Kidney (tissue), 14 donors: Measurements from ENCODE around the gene CCND2. TPM values are rescaled to one million over a fixed set of nuclear protein-coding genes. Genes with fewer than 3 reads are reported as not detected.

Experiments used
- DNase-seq, 5 donors: peaks; one replicate each; pipeline ENCODE4 v3.0.0-alpha.2; 2013 to 2020
- FAIRE-seq: peaks from 2 replicates; lab custom pipeline; 2012; peaks lifted over from hg19 to GRCh38; lab: Jason Lieb, UNC
- H3K27ac ChIP-seq, 2 donors: one replicate each; pipeline ENCODE4 v1.7.0; 2013; ENCODE audit warnings: low read depth in 2 of 2, low read length in 2 of 2, inconsistent platforms in 1 of 2
- H3K27me3 ChIP-seq: one replicate; pipeline ENCODE4 v1.7.1; 2013; ENCODE audit warnings: low read length, inconsistent platforms; ENCODE audit not compliant: control insufficient read depth, insufficient read depth
- H3K36me3 ChIP-seq, 3 donors: one replicate each; pipeline versions ENCODE4 v1.7.0 to v1.7.1; 2013; ENCODE audit warnings: low read length in 3 of 3, control low read depth in 1 of 3, inconsistent platforms in 1 of 3; ENCODE audit not compliant: insufficient read depth in 3 of 3, control insufficient read depth in 2 of 3
- H3K4me1 ChIP-seq, 3 donors: one replicate each; pipeline versions ENCODE4 v1.7.0 to v1.7.1; 2013; ENCODE audit warnings: low read length in 3 of 3, inconsistent platforms in 1 of 3, low read depth in 1 of 3; ENCODE audit not compliant: control insufficient read depth in 2 of 3, insufficient read depth in 2 of 3
- H3K4me3 ChIP-seq, 3 donors: one replicate each; pipeline versions ENCODE4 v1.7.0 to v1.8.1; 2013; ENCODE audit warnings: low read length in 3 of 3, control low read depth in 1 of 3, inconsistent platforms in 1 of 3
- H3K9ac ChIP-seq, 3 donors: one replicate each; pipeline versions ENCODE4 v1.7.0 to v1.7.1; 2013; ENCODE audit warnings: low read length in 3 of 3, control low read depth in 1 of 3, inconsistent platforms in 1 of 3
- H3K9me3 ChIP-seq, 3 donors: one replicate each; pipeline versions ENCODE4 v1.7.0 to v1.7.1; 2013; ENCODE audit warnings: low read length in 3 of 3, control low read depth in 1 of 3, inconsistent platforms in 1 of 3; ENCODE audit not compliant: control insufficient read depth in 2 of 3, insufficient read depth in 1 of 3
- intact Hi-C: fragments of 100-400 bp; cut with DNase I; formaldehyde crosslinking; loops from one replicate; pipeline ENCODE4 v1.11.1; 2022
- polyA plus RNA-seq: library from polyadenylated mRNA; stranded (reverse); fragments of 350-450 nt; fragmentation: Illumina TruSeq; extraction: RNeasy Lipid Tissue Mini Kit (QIAGEN cat#74804); gene quantifications from one replicate; pipeline ENCODE4 v1.2.3, GENCODE V29; 2014; ENCODE audit warnings: low read depth, low replicate concordance; ENCODE audit not compliant: insufficient read depth
- total RNA-seq: library from RNA; stranded (reverse); fragmentation: NEBNext Ultra II Directional; extraction: Animal tissue kit (Norgen Biotek cat#: 25700); gene quantifications from one replicate; pipeline ENCODE4 v1.2.1, GENCODE V29; 2021
- TF ChIP-seq, protein P1 (sequence below): IDR thresholded peaks from 3 replicates; pipeline ENCODE4 v1.5.1; 2012; ENCODE audit warnings: mild to moderate bottlenecking, moderate library complexity, borderline replicate concordance; ENCODE audit not compliant: insufficient read depth; ENCODE audit errors: extremely low read depth
- donor health status: control.
- donor health status: control.
- donor health status: control.
- donor health status: control.
- donor health status: control.
- donor health status: DM: yes; HTN: yes; CAD: no.
- donor health status: Normal renal cell carcinoma (clear cell type).

The CCND2 gene
- total and polyA plus RNA-seq, 2 donors from 2014 or later, result 3.3 to 94.4 TPM

DNA sequence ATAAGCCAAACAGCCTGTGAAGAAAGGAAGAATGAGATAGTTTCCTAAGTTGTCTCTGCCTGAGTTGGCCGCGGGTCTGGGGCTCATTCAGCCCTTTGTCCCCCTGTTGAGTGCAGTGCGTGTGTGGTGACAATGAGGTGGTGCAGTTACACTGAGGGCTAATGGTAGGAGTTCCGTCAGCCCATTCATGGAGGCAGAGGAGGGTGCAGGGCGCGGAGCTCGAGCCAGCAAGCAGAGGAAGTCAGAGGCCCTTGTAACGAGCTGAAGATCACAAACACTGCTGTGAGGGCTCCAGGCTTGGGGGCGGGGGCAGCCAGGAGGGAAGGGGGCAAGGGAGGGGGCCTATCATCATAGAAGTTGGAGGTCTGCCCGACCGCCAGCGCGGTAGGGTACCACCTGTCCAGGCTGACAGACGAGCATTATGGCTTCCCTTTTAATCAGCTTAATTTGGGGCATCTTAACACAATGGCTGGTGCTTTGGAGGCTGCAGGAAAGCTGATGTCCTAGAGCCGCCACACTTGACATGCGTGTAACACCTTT, 20.5 kb downstream of the CCND2 start:
- H3K9me3 ChIP-seq, result no peaks in the 10 kb centered on the region
- H3K36me3 ChIP-seq, result no peaks in the 10 kb centered on the region
- no peak overlapping the region for H3K4me3 ChIP-seq
- H3K27me3 ChIP-seq, result no peaks in the 10 kb centered on the region
- TF ChIP-seq, protein P1, sequence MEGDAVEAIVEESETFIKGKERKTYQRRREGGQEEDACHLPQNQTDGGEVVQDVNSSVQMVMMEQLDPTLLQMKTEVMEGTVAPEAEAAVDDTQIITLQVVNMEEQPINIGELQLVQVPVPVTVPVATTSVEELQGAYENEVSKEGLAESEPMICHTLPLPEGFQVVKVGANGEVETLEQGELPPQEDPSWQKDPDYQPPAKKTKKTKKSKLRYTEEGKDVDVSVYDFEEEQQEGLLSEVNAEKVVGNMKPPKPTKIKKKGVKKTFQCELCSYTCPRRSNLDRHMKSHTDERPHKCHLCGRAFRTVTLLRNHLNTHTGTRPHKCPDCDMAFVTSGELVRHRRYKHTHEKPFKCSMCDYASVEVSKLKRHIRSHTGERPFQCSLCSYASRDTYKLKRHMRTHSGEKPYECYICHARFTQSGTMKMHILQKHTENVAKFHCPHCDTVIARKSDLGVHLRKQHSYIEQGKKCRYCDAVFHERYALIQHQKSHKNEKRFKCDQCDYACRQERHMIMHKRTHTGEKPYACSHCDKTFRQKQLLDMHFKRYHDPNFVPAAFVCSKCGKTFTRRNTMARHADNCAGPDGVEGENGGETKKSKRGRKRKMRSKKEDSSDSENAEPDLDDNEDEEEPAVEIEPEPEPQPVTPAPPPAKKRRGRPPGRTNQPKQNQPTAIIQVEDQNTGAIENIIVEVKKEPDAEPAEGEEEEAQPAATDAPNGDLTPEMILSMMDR, result no peak
- no peak overlapping the region for H3K9ac ChIP-seq
- no peaks in the 10 kb centered on the region for H3K4me1 ChIP-seq
- intact Hi-C loops, result no loop called here
- H3K27ac ChIP-seq, result no peak overlapping the region
- peak in 1 of 5 donors; percentile 61 for DNase-seq
- FAIRE-seq, result no peak

GRCh38 chr12:4296751-4297150, 23.2 kb downstream of the CCND2 start:
- Histone ChIP-seq H3K4me3 (no peak overlapping the region), H3K4me1 (no peaks in the 10 kb centered on the region), H3K36me3 (no peaks in the 10 kb centered on the region), H3K9ac (no peak overlapping the region), H3K27ac (no peak overlapping the region), H3K9me3 (no peaks in the 10 kb centered on the region), H3K27me3 (no peaks in the 10 kb centered on the region)
- DNase-seq (no peak), FAIRE-seq (no peak)
- TF ChIP-seq, protein P1, result no peak
- intact Hi-C loops, result no loop called here

- Histone ChIP-seq H3K27me3 (no peaks in the 10 kb centered on the region), H3K4me1 (no peaks in the 10 kb centered on the region), H3K4me3 (no peak overlapping the region), H3K36me3 (no peaks in the 10 kb centered on the region), H3K27ac (no peak overlapping the region), H3K9ac (no peak overlapping the region), H3K9me3 (no peaks in the 10 kb centered on the region)
- DNase-seq (no peak), FAIRE-seq (no peak)
- intact Hi-C loops, result no loop called here
- TF ChIP-seq, protein P1, result no peak
Observed at GRCh38 chr12:4297617-4298016, 24.1 kb downstream of the CCND2 start.

GRCh38 chr12:4300883-4301282, 27.3 kb downstream of the CCND2 start:
- Histone ChIP-seq H3K27ac (no peak overlapping the region), H3K36me3 (no peaks in the 10 kb centered on the region), H3K27me3 (no peaks in the 10 kb centered on the region), H3K9ac (no peak overlapping the region), H3K9me3 (no peaks in the 10 kb centered on the region), H3K4me3 (no peak overlapping the region), H3K4me1 (no peaks in the 10 kb centered on the region)
- DNase-seq (no peak), FAIRE-seq (no peak)
- intact Hi-C loops, result no loop called here
- TF ChIP-seq, protein P1, result no peak
